Measurements from ENCODE around the gene SRGAP1.

SRGAP1 gene

DNA sequence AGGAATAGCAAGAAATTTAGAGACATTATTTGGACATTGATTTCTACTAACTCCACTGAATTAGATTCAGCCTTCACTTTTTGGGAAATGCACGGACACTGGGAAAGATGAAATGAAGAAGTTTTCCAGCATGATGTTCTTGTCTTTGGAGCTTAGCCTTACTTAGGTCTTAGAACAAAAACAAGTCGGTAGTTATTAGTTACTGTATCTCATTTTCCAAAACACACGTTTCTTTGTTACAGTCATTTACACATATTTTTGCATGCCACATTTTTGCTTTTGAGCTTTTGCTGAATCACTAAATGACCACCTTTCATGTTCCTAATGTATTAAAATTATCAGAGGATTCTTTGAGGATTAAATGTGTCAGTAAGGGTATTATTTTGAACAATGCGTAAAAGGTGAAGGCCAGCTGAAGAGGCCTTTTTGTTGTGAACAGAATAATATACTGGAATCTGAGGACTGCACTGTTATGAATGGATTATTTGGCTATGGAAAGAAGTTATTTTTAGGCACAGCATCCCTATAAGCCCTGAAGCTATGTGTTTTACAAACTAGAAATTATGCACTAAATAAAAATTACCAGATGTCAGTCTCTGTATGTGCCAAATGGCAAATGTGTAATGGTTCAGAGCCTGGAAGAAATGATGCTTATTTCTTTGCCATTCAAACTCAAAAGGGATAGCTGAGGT, 138.2 kb downstream of the SRGAP1 start:
- TF ChIP-seq, protein P1, sequence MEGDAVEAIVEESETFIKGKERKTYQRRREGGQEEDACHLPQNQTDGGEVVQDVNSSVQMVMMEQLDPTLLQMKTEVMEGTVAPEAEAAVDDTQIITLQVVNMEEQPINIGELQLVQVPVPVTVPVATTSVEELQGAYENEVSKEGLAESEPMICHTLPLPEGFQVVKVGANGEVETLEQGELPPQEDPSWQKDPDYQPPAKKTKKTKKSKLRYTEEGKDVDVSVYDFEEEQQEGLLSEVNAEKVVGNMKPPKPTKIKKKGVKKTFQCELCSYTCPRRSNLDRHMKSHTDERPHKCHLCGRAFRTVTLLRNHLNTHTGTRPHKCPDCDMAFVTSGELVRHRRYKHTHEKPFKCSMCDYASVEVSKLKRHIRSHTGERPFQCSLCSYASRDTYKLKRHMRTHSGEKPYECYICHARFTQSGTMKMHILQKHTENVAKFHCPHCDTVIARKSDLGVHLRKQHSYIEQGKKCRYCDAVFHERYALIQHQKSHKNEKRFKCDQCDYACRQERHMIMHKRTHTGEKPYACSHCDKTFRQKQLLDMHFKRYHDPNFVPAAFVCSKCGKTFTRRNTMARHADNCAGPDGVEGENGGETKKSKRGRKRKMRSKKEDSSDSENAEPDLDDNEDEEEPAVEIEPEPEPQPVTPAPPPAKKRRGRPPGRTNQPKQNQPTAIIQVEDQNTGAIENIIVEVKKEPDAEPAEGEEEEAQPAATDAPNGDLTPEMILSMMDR (IDR thresholded peaks at IDR 0.05; ENCODE audit: low read depth, low read length, missing control alignments), result no peak
- DNase-seq (ENCODE audit: low read depth), result no peak
- no peak overlapping the region for H3K4me3 ChIP-seq (ENCODE audit: low read depth, low read length)

GRCh38 chr12:63985456-63985855, 141.0 kb downstream of the SRGAP1 start:
- H3K4me3 ChIP-seq (ENCODE audit: low read depth, low read length), result no peak overlapping the region
- no peak for DNase-seq (ENCODE audit: low read depth)
- TF ChIP-seq, protein P1 (IDR thresholded peaks at IDR 0.05; ENCODE audit: low read depth, low read length, missing control alignments), result no peak

- no peak overlapping the region for H3K4me3 ChIP-seq (ENCODE audit: low read depth, low read length)
- DNase-seq (ENCODE audit: low read depth), result no peak
- TF ChIP-seq, protein P1 (IDR thresholded peaks at IDR 0.05; ENCODE audit: low read depth, low read length, missing control alignments), result no peak
Measured at GRCh38 chr12:63985945-63986344, 141.4 kb downstream of the SRGAP1 start.

GRCh38 chr12:63989301-63989845, 144.9 kb downstream of the SRGAP1 start:
- TF ChIP-seq, protein P1 (IDR thresholded peaks at IDR 0.05; ENCODE audit: low read depth, low read length, missing control alignments), result no peak
- no peak overlapping the region for H3K4me3 ChIP-seq (ENCODE audit: low read depth, low read length)
- DNase-seq (ENCODE audit: low read depth), result no peak

DNA sequence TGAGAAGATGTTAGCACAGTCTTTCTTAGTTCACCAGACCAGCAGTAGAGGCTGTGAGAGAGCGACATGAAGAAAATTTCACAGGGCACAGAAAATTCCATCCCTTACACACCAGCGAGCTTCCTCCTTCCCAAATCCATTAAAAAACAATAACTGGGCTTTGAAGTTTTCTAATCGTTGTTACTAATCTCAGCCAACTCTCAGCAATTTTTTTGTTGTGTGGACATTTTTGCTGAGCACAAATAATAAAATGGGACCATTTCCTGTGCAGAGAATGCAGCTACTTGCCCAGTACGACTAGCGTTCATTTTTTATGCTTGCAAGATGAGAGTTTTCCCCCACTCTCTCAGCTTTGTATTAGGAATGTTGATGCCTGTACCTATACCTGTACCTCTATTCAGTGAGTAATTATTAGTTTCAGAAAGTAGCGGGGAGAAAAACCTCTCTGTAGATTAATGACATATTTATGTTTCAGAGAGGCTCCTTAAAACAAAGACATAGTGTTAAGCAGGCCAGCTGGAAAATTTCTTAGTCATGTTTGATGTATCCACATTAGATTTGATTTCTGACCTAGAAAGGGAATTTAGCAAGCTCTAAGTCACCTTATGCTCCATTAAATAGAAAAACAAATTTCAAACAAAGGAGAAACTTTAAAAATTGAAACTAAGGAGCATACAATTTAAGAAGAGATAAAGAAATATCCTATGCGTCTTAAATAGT, 146.5 kb downstream of the SRGAP1 start:
- H3K4me3 ChIP-seq (ENCODE audit: low read depth, low read length), result no peak overlapping the region
- DNase-seq (ENCODE audit: low read depth), result no peak
- TF ChIP-seq, protein P1 (IDR thresholded peaks at IDR 0.05; ENCODE audit: low read depth, low read length, missing control alignments), result no peak

- H3K4me3 ChIP-seq (ENCODE audit: low read depth, low read length), result no peak overlapping the region
- DNase-seq (ENCODE audit: low read depth), result no peak
- TF ChIP-seq, protein P1 (IDR thresholded peaks at IDR 0.05; ENCODE audit: low read depth, low read length, missing control alignments), result no peak
Measured at GRCh38 chr12:63994704-63995103, 150.2 kb downstream of the SRGAP1 start.
